GM19025 (cell line): ENCODE data around the gene CBX1.
"Not testable (repeated sequence)": the region's sequence is repeated elsewhere in the genome, so short reads cannot be mapped to it uniquely, and the experiment has no call there.

ENCODE experiments used
- ATAC-seq: cut with Tn5 transposase; IDR thresholded peaks from one replicate; pipeline ENCODE4 v1.9.1; 2021; ENCODE audit warnings: mild to moderate bottlenecking, low read depth, moderate library complexity; ENCODE audit not compliant: unreplicated experiment

The CBX1 gene

GRCh38 chr17:48074322-48075081, 26.8 kb downstream of the CBX1 start:
- no peak for ATAC-seq

GRCh38 chr17:48073566-48074094, 27.6 kb downstream of the CBX1 start:
- not testable (repeated sequence) for ATAC-seq

- not testable (repeated sequence) for ATAC-seq
Measured at GRCh38 chr17:48072811-48073210, 28.5 kb downstream of the CBX1 start.

- ATAC-seq, result no peak
Measured at GRCh38 chr17:48071654-48072053, 29.6 kb downstream of the CBX1 start.

GRCh38 chr17:48070195-48070594, 31.1 kb downstream of the CBX1 start:
- no peak for ATAC-seq

- ATAC-seq, result no peak
Measured at GRCh38 chr17:48068491-48068961, 32.8 kb downstream of the CBX1 start.

GRCh38 chr17:48067808-48068207, 33.5 kb downstream of the CBX1 start:
- ATAC-seq, result not testable (repeated sequence)

GRCh38 chr17:48067245-48067644, 34.0 kb downstream of the CBX1 start:
- no peak for ATAC-seq

- no peak for ATAC-seq
Measured at GRCh38 chr17:48066656-48067055, 34.6 kb downstream of the CBX1 start.

- ATAC-seq, result no peak
Measured at GRCh38 chr17:48066192-48066591, 35.1 kb downstream of the CBX1 start.

GRCh38 chr17:48064638-48065037, 36.6 kb downstream of the CBX1 start:
- no peak for ATAC-seq

- ATAC-seq, result no peak
Measured at GRCh38 chr17:48062273-48062672, 39.0 kb downstream of the CBX1 start.

- ATAC-seq, result no peak
Measured at GRCh38 chr17:48060249-48060648, 41.0 kb downstream of the CBX1 start.

GRCh38 chr17:48059125-48059668, 42.1 kb downstream of the CBX1 start:
- ATAC-seq, result no peak

- no peak for ATAC-seq
Measured at GRCh38 chr17:48058393-48059124, 42.7 kb downstream of the CBX1 start.

GRCh38 chr17:48057626-48058025, 43.7 kb downstream of the CBX1 start:
- ATAC-seq, result no peak

- ATAC-seq, result no peak
Measured at GRCh38 chr17:48056879-48057278, 44.4 kb downstream of the CBX1 start.

- ATAC-seq, result no peak
Measured at GRCh38 chr17:48056246-48056745, 45.0 kb downstream of the CBX1 start.

- ATAC-seq, result no peak
Measured at GRCh38 chr17:48055531-48056245, 45.6 kb downstream of the CBX1 start.
